Measurements from ENCODE around the gene HK1.

Gene HK1

DNA sequence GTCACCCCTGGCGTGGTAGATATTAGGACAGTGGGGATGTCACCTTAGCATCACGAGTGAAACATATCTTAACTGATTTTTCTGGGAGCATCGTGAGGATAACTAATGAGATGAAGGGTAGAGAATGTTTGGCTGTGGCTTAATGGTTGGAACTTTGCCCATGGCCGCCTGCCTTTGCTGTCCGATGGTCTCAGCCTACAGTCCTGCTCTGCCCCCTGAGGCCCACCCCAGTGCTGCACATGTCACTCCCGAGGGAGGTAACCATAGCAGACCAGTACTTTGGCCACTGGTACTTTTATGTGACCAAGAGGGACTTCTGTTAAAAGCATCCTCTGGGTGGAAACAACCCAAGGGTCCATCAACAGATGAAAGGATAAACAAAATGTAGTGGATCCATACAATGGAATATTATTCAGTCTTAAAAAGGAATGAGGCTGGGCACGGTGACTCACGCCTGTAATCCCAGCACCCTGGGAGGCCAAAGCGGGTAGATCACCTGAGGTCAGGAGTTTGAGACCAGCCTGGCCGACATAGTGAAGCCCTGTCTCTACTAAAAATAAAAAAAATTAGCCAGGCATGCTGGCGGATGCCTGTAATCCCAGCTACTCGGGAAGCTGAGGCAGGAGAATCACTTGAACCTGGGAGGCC, 80.0 kb downstream of the HK1 start:
- Histone ChIP-seq H3K4me1 (ENCODE audit: control insufficient read depth, insufficient read depth, low read length) (no peaks in the 10 kb centered on the region), H3K9me3 (ENCODE audit: control insufficient read depth, low read length) (no peaks in the 10 kb centered on the region), H3K27me3 (ENCODE audit: control insufficient read depth, insufficient read depth, low read length, poor library complexity, severe bottlenecking) (no peaks in the 10 kb centered on the region), H3K4me3 (ENCODE audit: insufficient read depth, low read depth, low read length) (no peak overlapping the region), H3K36me3 (ENCODE audit: control insufficient read depth, insufficient read depth, low read length) (no peaks in the 10 kb centered on the region), H3K27ac (ENCODE audit: insufficient read depth, low read depth, low read length, poor library complexity, severe bottlenecking) (no peak overlapping the region)
- 92 to 93% methylated on average over 12 of the region's 12 CpGs for WGBS, 2 experiments

DNA sequence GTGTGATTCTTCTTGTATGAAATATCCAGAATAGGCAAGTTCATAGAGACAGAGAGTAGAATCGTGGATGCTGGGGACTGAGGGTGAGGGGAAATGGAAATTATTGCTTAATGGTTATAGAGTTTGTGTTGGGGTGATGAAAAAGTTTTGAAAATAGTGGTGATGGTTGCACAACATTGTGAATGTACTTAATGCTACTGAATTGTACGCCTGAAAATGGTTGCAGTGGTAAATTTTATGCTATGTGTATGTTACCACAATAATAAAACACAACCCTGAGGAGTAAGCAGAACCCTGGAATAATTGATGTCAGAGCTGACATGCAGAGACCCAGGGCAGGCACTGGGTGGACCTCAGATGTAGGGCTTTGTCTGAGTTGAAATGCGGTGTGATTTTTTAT, 80.9 kb downstream of the HK1 start:
- no peaks in the 10 kb centered on the region for H3K9me3 ChIP-seq (ENCODE audit: control insufficient read depth, low read length)
- no peak overlapping the region for H3K27ac ChIP-seq (ENCODE audit: insufficient read depth, low read depth, low read length, poor library complexity, severe bottlenecking)
- no peaks in the 10 kb centered on the region for H3K27me3 ChIP-seq (ENCODE audit: control insufficient read depth, insufficient read depth, low read length, poor library complexity, severe bottlenecking)
- H3K4me3 ChIP-seq (ENCODE audit: insufficient read depth, low read depth, low read length) = no peak overlapping the region
- H3K36me3 ChIP-seq (ENCODE audit: control insufficient read depth, insufficient read depth, low read length) = no peaks in the 10 kb centered on the region
- WGBS, 2 experiments = 91 to 94% methylated on average over 3 of the region's 3 CpGs
- peaks cover 3% of the 10 kb centered on the region for H3K4me1 ChIP-seq (ENCODE audit: control insufficient read depth, insufficient read depth, low read length)

DNA sequence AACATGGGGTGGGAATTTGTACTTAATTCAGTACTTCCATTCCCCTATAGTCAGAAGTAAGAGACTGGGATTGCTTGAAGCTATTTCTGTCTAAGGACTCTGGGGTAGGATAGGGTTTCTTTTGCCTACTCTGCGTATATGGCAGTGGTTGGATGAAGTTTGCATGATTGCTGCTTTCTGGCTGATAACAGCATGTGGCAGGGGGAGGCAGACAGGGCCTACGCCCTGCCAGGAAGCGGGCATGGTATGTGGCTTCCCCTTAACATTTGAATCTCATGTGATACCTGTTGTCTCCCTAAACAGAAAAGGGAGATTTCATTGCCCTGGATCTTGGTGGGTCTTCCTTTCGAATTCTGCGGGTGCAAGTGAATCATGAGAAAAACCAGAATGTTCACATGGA, 81.3 kb downstream of the HK1 start:
- WGBS, 2 experiments = 90 to 94% methylated on average over 5 of the region's 5 CpGs
- Histone ChIP-seq H3K36me3 (ENCODE audit: control insufficient read depth, insufficient read depth, low read length) (no peaks in the 10 kb centered on the region), H3K9me3 (ENCODE audit: control insufficient read depth, low read length) (no peaks in the 10 kb centered on the region), H3K27ac (ENCODE audit: insufficient read depth, low read depth, low read length, poor library complexity, severe bottlenecking) (no peak overlapping the region), H3K4me3 (ENCODE audit: insufficient read depth, low read depth, low read length) (no peak overlapping the region), H3K4me1 (ENCODE audit: control insufficient read depth, insufficient read depth, low read length) (peaks cover 8% of the 10 kb centered on the region), H3K27me3 (ENCODE audit: control insufficient read depth, insufficient read depth, low read length, poor library complexity, severe bottlenecking) (no peaks in the 10 kb centered on the region)

DNA sequence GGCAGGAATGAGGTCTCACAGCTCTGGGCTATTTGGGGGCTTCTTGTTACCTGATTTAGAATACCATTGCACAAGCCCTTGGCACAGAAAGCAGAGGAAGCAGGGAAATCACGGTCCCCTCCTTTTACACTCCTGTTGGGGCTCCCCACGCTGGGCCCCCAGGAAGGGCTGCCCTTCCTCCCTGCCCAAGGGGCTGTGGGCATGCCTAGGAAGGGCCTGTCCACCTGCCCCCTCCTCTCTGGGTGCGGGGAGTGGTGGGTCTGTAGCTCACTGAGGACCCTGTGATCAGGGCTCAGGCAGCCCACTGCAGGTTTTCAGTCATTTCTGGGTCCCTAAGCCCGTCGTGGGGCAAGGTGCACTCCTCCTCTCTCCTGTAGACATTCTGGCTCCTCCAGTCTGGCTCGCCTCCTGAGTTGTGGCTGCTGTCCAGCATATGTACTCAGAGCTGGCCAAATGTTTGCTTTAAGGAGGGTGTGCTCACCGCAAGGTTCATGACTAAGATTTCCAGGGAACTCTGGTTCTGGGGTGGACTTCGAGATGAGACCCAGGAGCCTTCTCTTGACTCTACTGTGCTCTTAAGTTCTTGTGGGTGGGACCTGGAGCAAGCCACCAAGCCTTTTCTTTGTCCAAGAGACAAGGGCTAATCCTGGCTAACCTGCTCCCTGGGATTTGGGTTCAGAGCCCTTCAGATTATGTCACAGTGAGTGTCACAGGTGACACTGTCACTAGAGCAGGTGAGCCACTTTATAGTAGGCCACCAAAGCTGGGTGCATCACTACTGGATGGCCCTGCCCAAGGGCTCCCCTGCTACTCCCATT, 82.4 kb downstream of the HK1 start:
- 91 to 92% methylated on average over 8 of the region's 8 CpGs for WGBS, 2 experiments
- Histone ChIP-seq H3K4me3 (ENCODE audit: insufficient read depth, low read depth, low read length) (no peak overlapping the region), H3K4me1 (ENCODE audit: control insufficient read depth, insufficient read depth, low read length) (peaks cover 8% of the 10 kb centered on the region), H3K27ac (ENCODE audit: insufficient read depth, low read depth, low read length, poor library complexity, severe bottlenecking) (no peak overlapping the region), H3K36me3 (ENCODE audit: control insufficient read depth, insufficient read depth, low read length) (no peaks in the 10 kb centered on the region), H3K9me3 (ENCODE audit: control insufficient read depth, low read length) (no peaks in the 10 kb centered on the region), H3K27me3 (ENCODE audit: control insufficient read depth, insufficient read depth, low read length, poor library complexity, severe bottlenecking) (no peaks in the 10 kb centered on the region)

DNA sequence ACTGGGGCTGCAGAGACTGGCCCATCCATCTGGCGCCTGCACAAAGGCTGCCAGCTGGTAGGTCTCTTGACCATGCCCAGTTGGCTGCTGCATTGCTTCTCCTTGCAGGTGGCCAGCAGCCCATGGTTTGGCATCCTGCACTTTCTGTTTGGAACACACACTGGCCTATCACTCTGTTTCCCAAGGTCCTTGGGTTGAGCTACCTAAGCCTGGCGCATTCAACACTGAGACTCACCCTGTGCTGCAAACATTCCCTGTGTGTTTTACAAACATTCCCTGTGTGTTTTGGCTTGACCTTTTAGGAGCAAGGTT, 83.0 kb downstream of the HK1 start:
- H3K4me3 ChIP-seq (ENCODE audit: insufficient read depth, low read depth, low read length) = no peak overlapping the region
- no peaks in the 10 kb centered on the region for H3K36me3 ChIP-seq (ENCODE audit: control insufficient read depth, insufficient read depth, low read length)
- peaks cover 8% of the 10 kb centered on the region for H3K4me1 ChIP-seq (ENCODE audit: control insufficient read depth, insufficient read depth, low read length)
- WGBS, 2 experiments = 93 to 97% methylated on average over 2 of the region's 2 CpGs
- H3K27ac ChIP-seq (ENCODE audit: insufficient read depth, low read depth, low read length, poor library complexity, severe bottlenecking) = no peak overlapping the region
- H3K9me3 ChIP-seq (ENCODE audit: control insufficient read depth, low read length) = no peaks in the 10 kb centered on the region
- H3K27me3 ChIP-seq (ENCODE audit: control insufficient read depth, insufficient read depth, low read length, poor library complexity, severe bottlenecking) = no peaks in the 10 kb centered on the region

DNA sequence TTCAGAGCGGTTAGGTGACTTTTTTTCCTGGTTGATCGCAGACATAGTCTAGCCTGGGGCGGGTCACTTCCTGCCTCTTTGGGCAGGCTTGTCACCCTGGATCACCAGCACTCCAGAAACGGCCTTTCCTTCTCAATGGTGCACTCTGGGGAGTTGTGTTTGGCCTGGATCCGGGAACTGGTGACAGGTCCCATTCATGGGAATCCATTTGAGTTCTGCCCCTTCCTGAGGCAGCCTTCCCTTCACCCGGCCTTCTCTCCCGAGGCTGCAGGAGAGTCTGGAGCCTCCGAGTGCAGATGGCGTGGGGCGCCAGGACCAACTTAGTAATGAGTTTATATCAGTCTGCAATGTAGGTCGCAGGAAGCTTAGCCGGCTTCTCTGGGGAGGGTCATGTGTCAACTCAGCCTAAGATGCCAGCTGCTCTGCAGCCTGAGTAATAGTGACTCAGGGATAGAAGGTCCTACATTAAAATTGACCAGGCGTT, 84.2 kb downstream of the HK1 start:
- Histone ChIP-seq H3K27ac (ENCODE audit: insufficient read depth, low read depth, low read length, poor library complexity, severe bottlenecking) (no peak overlapping the region), H3K4me1 (ENCODE audit: control insufficient read depth, insufficient read depth, low read length) (peaks cover 9% of the 10 kb centered on the region), H3K27me3 (ENCODE audit: control insufficient read depth, insufficient read depth, low read length, poor library complexity, severe bottlenecking) (no peaks in the 10 kb centered on the region), H3K4me3 (ENCODE audit: insufficient read depth, low read depth, low read length) (no peak overlapping the region), H3K9me3 (ENCODE audit: control insufficient read depth, low read length) (no peaks in the 10 kb centered on the region), H3K36me3 (ENCODE audit: control insufficient read depth, insufficient read depth, low read length) (no peaks in the 10 kb centered on the region)
- WGBS, 2 experiments = 91 to 95% methylated on average over 13 of the region's 13 CpGs

DNA sequence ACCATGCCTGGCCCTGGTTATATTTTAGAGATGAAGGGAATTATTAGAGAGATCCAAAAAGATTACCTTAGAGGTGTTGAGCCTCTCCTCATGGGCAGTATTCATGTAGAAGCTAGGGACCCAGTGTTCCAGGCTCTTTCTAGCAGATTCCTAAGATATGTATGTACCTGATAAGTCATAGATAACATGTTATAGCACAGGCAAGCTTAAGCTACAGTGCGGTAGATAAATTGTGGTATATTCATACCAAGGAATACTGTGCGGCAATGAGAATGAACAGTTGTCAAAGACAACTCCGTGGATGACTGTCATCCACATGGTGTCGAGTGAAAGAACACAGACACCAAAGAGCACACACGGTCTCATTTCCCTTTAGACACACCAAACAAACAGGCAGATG, 85.4 kb downstream of the HK1 start:
- Histone ChIP-seq H3K4me3 (ENCODE audit: insufficient read depth, low read depth, low read length) (no peak overlapping the region), H3K4me1 (ENCODE audit: control insufficient read depth, insufficient read depth, low read length) (peaks cover 15% of the 10 kb centered on the region), H3K36me3 (ENCODE audit: control insufficient read depth, insufficient read depth, low read length) (no peaks in the 10 kb centered on the region), H3K27ac (ENCODE audit: insufficient read depth, low read depth, low read length, poor library complexity, severe bottlenecking) (no peak overlapping the region), H3K27me3 (ENCODE audit: control insufficient read depth, insufficient read depth, low read length, poor library complexity, severe bottlenecking) (no peaks in the 10 kb centered on the region), H3K9me3 (ENCODE audit: control insufficient read depth, low read length) (no peaks in the 10 kb centered on the region)
- 93 to 96% methylated on average over 5 of the region's 5 CpGs for WGBS, 2 experiments

DNA sequence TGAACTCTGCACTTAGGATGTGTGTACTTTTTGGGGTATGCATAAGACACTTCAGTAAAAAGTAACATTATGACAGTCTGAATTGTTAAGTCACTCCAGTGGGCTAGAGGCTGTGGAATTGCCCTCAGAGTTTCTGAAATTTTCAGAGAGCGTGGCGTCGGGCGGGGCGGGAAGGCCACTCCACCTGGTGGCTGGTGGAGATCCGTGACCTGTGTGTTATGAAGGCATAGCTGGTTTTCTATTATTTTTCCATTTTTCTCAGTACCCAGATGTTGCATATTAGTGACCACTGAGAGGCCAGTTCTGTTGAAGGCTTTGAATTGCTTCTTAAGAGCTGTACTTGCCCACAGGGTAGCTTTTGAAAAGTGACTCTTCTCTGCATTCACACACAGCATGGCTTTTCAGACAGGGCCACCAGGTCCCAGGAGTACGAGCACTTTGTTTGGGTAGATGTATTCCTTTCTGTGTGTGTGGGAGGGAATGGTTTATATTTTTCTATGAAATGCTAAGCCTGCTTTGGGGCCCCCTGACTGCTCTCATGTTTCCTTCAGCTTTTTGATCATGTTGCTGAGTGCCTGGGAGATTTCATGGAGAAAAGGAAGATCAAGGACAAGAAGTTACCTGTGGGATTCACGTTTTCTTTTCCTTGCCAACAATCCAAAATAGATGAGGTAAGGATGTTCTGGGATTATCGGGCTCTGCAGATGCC, 86.1 kb downstream of the HK1 start:
- H3K9me3 ChIP-seq (ENCODE audit: control insufficient read depth, low read length) = no peaks in the 10 kb centered on the region
- no peak overlapping the region for H3K4me3 ChIP-seq (ENCODE audit: insufficient read depth, low read depth, low read length)
- no peaks in the 10 kb centered on the region for H3K36me3 ChIP-seq (ENCODE audit: control insufficient read depth, insufficient read depth, low read length)
- no peak overlapping the region for H3K27ac ChIP-seq (ENCODE audit: insufficient read depth, low read depth, low read length, poor library complexity, severe bottlenecking)
- 87 to 94% methylated on average over 9 of the region's 9 CpGs for WGBS, 2 experiments
- peaks cover 15% of the 10 kb centered on the region for H3K4me1 ChIP-seq (ENCODE audit: control insufficient read depth, insufficient read depth, low read length)
- no peaks in the 10 kb centered on the region for H3K27me3 ChIP-seq (ENCODE audit: control insufficient read depth, insufficient read depth, low read length, poor library complexity, severe bottlenecking)

DNA sequence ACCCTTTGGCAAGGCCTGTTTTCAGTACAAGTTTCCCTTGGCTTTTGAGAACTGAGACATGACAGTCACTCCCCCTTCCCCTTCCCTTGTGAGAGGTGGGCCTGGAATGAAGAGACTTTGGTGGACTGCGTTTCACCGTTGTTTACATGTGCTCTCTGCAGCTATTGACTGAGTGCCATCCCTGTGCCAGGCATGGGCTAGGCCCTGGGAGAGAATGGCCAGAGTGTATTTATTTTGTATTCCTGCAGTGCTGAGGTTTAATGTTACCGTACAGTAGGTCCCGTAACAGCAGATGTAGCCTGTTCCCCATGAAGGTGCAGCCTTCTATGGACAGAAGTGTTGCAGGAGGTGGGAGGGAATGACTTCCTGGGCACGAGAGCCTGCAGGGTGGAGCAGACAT, 88.4 kb downstream of the HK1 start:
- WGBS, 2 experiments = 95 to 96% methylated on average over 5 of the region's 5 CpGs
- Histone ChIP-seq H3K27me3 (ENCODE audit: control insufficient read depth, insufficient read depth, low read length, poor library complexity, severe bottlenecking) (no peaks in the 10 kb centered on the region), H3K36me3 (ENCODE audit: control insufficient read depth, insufficient read depth, low read length) (no peaks in the 10 kb centered on the region), H3K4me1 (ENCODE audit: control insufficient read depth, insufficient read depth, low read length) (peaks cover 15% of the 10 kb centered on the region), H3K4me3 (ENCODE audit: insufficient read depth, low read depth, low read length) (no peak overlapping the region), H3K27ac (ENCODE audit: insufficient read depth, low read depth, low read length, poor library complexity, severe bottlenecking) (no peak overlapping the region), H3K9me3 (ENCODE audit: control insufficient read depth, low read length) (no peaks in the 10 kb centered on the region)

DNA sequence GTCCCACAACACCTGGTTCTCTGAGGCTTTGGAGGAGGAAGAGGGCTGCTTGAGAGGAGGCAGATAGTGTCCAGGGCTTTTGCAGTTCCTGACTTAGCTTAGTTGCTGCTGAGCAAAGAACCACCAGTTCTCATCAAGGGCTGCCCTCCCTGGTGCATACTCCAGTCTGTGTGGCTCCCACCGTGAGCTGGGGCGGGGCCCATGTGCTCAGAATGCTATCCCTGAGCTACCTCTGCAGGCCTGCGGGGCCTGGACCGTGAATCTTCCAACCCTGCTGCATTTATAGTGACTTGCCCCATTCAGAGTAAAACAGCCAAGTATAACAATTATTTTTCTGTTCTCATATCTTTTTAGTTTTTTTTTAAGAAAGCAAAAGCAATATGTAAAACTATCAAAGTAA, 89.2 kb downstream of the HK1 start:
- no peaks in the 10 kb centered on the region for H3K9me3 ChIP-seq (ENCODE audit: control insufficient read depth, low read length)
- H3K4me1 ChIP-seq (ENCODE audit: control insufficient read depth, insufficient read depth, low read length) = peaks cover 15% of the 10 kb centered on the region
- H3K36me3 ChIP-seq (ENCODE audit: control insufficient read depth, insufficient read depth, low read length) = no peaks in the 10 kb centered on the region
- no peak overlapping the region for H3K4me3 ChIP-seq (ENCODE audit: insufficient read depth, low read depth, low read length)
- WGBS, 2 experiments = 80 to 87% methylated on average over 4 of the region's 4 CpGs
- H3K27me3 ChIP-seq (ENCODE audit: control insufficient read depth, insufficient read depth, low read length, poor library complexity, severe bottlenecking) = no peaks in the 10 kb centered on the region
- H3K27ac ChIP-seq (ENCODE audit: insufficient read depth, low read depth, low read length, poor library complexity, severe bottlenecking) = no peak overlapping the region

Measured in ectodermal cell (in vitro differentiated cells).